ENCODE results near the gene ANKRD50.

Gene ANKRD50

GRCh38 chr4:124712372-124713184 is at the start of gene ANKRD50:
ANKRD50 (minus strand) TSS chr4:124712732; CDS start chr4:124710511, 2,221 bp downstream.
- DNase-seq (ENCODE audit: low read depth in 2 of 2): peak; percentile 26 to 47

- no peak for DNase-seq (ENCODE audit: low read depth in 2 of 2)
Measured at GRCh38 chr4:124757126-124757525, 44.6 kb upstream of the ANKRD50 start.

GRCh38 chr4:124754681-124755080 is 42.1 kb upstream of the ANKRD50 start:
- no peak for DNase-seq (ENCODE audit: low read depth in 2 of 2)

GRCh38 chr4:124753941-124754581 is 41.5 kb upstream of the ANKRD50 start:
- DNase-seq (ENCODE audit: low read depth in 2 of 2): no peak

- no peak for DNase-seq (ENCODE audit: low read depth in 2 of 2)
Measured at GRCh38 chr4:124749421-124749820, 36.9 kb upstream of the ANKRD50 start.

- no peak for DNase-seq (ENCODE audit: low read depth in 2 of 2)
Measured at GRCh38 chr4:124748965-124749364, 36.4 kb upstream of the ANKRD50 start.

- DNase-seq (ENCODE audit: low read depth in 2 of 2): no peak
Measured at GRCh38 chr4:124745985-124746801, 33.7 kb upstream of the ANKRD50 start.

GRCh38 chr4:124743711-124744110 is 31.2 kb upstream of the ANKRD50 start:
- no peak for DNase-seq (ENCODE audit: low read depth in 2 of 2)

GRCh38 chr4:124740501-124740900 is 28.0 kb upstream of the ANKRD50 start:
- DNase-seq (ENCODE audit: low read depth in 2 of 2): no peak

GRCh38 chr4:124738994-124739393 is 26.5 kb upstream of the ANKRD50 start:
- DNase-seq (ENCODE audit: low read depth in 2 of 2): no peak

GRCh38 chr4:124737619-124738018 is 25.1 kb upstream of the ANKRD50 start:
- DNase-seq (ENCODE audit: low read depth in 2 of 2): no peak

- no peak for DNase-seq (ENCODE audit: low read depth in 2 of 2)
Measured at GRCh38 chr4:124736526-124736925, 24.0 kb upstream of the ANKRD50 start.

GRCh38 chr4:124727331-124727890 is 14.9 kb upstream of the ANKRD50 start:
- no peak for DNase-seq (ENCODE audit: low read depth in 2 of 2)

GRCh38 chr4:124726269-124726668 is 13.7 kb upstream of the ANKRD50 start:
- no peak for DNase-seq (ENCODE audit: low read depth in 2 of 2)

- no peak for DNase-seq (ENCODE audit: low read depth in 2 of 2)
Measured at GRCh38 chr4:124722071-124722470, 9.5 kb upstream of the ANKRD50 start.

- DNase-seq (ENCODE audit: low read depth in 2 of 2): no peak
Measured at GRCh38 chr4:124717101-124717500, 4.6 kb upstream of the ANKRD50 start.

GRCh38 chr4:124713185-124713592 is 657 bp upstream of the ANKRD50 start:
- DNase-seq (ENCODE audit: low read depth in 2 of 2): no peak

GRCh38 chr4:124711471-124712371 is 811 bp downstream of the ANKRD50 start:
- no peak for DNase-seq (ENCODE audit: low read depth in 2 of 2)

- DNase-seq (ENCODE audit: low read depth in 2 of 2): no peak
Measured at GRCh38 chr4:124710911-124711310, 1.6 kb downstream of the ANKRD50 start.

- DNase-seq (ENCODE audit: low read depth in 2 of 2): no peak
Measured at GRCh38 chr4:124710015-124710741, 2.4 kb downstream of the ANKRD50 start.
